Measurements from ENCODE around the gene DDRGK1. TPM values are rescaled to one million over a fixed set of nuclear protein-coding genes. Genes with fewer than 3 reads are reported as not detected.

Gene DDRGK1
- total and polyA plus RNA-seq, 2 donors from 2014 or later = 81.8 to 92.5 TPM

- no peak for FAIRE-seq
- Histone ChIP-seq H3K36me3 (ENCODE audit: control insufficient read depth in 2 of 3, insufficient read depth in 3 of 3, low read length in 3 of 3) (no peaks in the 10 kb centered on the region), H3K27ac (ENCODE audit: low read depth in 2 of 2, low read length in 2 of 2) (no peak overlapping the region), H3K27me3 (ENCODE audit: control insufficient read depth, insufficient read depth, low read length) (peaks cover 15% of the 10 kb centered on the region), H3K4me1 (ENCODE audit: control insufficient read depth in 2 of 3, insufficient read depth in 2 of 3, low read depth in 1 of 3, low read length in 3 of 3) (peaks cover 0 to 2% (median 0%) of the 10 kb centered on the region in 3 donors), H3K9ac (ENCODE audit: low read length in 3 of 3) (no peak overlapping the region), H3K9me3 (ENCODE audit: control insufficient read depth in 2 of 3, insufficient read depth in 1 of 3, low read length in 3 of 3) (no peaks in the 10 kb centered on the region), H3K4me3 (ENCODE audit: low read length in 3 of 3) (no peak overlapping the region)
- TF ChIP-seq, protein P1, sequence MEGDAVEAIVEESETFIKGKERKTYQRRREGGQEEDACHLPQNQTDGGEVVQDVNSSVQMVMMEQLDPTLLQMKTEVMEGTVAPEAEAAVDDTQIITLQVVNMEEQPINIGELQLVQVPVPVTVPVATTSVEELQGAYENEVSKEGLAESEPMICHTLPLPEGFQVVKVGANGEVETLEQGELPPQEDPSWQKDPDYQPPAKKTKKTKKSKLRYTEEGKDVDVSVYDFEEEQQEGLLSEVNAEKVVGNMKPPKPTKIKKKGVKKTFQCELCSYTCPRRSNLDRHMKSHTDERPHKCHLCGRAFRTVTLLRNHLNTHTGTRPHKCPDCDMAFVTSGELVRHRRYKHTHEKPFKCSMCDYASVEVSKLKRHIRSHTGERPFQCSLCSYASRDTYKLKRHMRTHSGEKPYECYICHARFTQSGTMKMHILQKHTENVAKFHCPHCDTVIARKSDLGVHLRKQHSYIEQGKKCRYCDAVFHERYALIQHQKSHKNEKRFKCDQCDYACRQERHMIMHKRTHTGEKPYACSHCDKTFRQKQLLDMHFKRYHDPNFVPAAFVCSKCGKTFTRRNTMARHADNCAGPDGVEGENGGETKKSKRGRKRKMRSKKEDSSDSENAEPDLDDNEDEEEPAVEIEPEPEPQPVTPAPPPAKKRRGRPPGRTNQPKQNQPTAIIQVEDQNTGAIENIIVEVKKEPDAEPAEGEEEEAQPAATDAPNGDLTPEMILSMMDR (IDR thresholded peaks at IDR 0.05; ENCODE audit: borderline replicate concordance, extremely low read depth, insufficient read depth) = no peak
- intact Hi-C loops (cut with DNase I) = no loop called here
- DNase-seq = no peak
Observed at GRCh38 chr20:3243718-3244358, 39.4 kb upstream of the DDRGK1 start.

DNA sequence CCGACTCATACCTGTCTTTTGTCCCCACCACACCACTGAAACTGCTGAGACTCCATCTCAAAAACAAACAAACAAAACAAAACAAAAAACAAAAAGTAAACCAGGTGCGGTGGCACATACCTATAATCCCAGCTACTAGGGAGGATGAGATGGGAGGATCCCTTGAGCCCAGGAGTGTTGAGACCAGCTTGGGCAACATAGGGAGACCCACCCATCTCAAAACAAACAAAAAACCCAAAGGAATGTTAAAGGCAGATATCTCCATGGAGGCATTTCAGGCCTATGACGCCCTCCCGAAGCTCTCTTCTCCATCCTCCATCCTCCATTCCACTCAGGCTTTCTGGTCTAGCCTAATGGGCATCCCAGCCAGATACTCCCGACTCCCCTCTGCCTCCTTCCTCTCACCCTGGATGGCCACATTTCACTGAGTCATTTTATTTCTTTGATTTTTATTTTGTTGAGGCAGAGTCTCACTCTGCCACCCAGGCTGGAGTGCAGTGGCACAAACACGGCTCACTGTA lies 37.8 kb upstream of the DDRGK1 start:
- TF ChIP-seq, protein P1 (IDR thresholded peaks at IDR 0.05; ENCODE audit: borderline replicate concordance, extremely low read depth, insufficient read depth) = no peak
- intact Hi-C loops (cut with DNase I) = no loop called here
- peaks cover 0 to 2% (median 0%) of the 10 kb centered on the region in 3 donors for H3K4me1 ChIP-seq (ENCODE audit: control insufficient read depth in 2 of 3, insufficient read depth in 2 of 3, low read depth in 1 of 3, low read length in 3 of 3)
- H3K9me3 ChIP-seq (ENCODE audit: control insufficient read depth in 2 of 3, insufficient read depth in 1 of 3, low read length in 3 of 3) = no peaks in the 10 kb centered on the region
- H3K27ac ChIP-seq (ENCODE audit: low read depth in 2 of 2, low read length in 2 of 2) = no peak overlapping the region
- H3K27me3 ChIP-seq (ENCODE audit: control insufficient read depth, insufficient read depth, low read length) = peaks cover 13% of the 10 kb centered on the region
- H3K36me3 ChIP-seq (ENCODE audit: control insufficient read depth in 2 of 3, insufficient read depth in 3 of 3, low read length in 3 of 3) = no peaks in the 10 kb centered on the region
- H3K4me3 ChIP-seq (ENCODE audit: low read length in 3 of 3) = no peak overlapping the region
- FAIRE-seq (no peak), DNase-seq (no peak)
- H3K9ac ChIP-seq (ENCODE audit: low read length in 3 of 3) = no peak overlapping the region

DNA sequence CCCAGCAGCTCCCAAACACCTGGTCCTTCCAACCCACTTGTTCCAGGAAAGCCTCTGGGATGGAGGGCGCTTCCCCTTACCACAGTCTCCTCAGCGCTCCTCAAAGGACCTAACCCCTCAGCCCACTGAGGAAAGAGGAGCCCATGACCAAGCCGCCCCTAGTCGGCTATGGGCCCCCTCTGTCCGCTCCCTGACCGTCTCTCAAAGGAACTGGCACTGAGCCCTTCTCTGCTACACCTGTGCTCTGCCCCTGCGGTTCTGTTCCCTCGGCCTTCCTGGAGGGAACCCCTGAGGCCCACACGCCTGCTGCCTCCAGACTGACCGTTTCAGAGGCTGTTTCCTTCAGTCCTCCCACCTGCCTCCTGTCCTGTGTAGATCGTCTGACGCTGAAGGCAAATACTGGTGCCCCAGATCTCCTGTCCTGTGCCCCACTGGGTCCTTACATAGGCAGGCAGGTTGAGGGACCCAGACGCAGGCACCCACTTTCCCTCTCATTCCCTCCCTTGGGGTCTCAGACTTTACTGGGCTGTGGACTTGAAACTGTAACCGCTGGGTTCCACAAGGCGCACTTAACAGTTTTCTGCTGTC lies 36.4 kb upstream of the DDRGK1 start:
- Histone ChIP-seq H3K9ac (ENCODE audit: low read length in 3 of 3) (no peak overlapping the region), H3K27me3 (ENCODE audit: control insufficient read depth, insufficient read depth, low read length) (peaks cover 16% of the 10 kb centered on the region), H3K9me3 (ENCODE audit: control insufficient read depth in 2 of 3, insufficient read depth in 1 of 3, low read length in 3 of 3) (no peaks in the 10 kb centered on the region), H3K4me3 (ENCODE audit: low read length in 3 of 3) (no peak overlapping the region), H3K4me1 (ENCODE audit: control insufficient read depth in 2 of 3, insufficient read depth in 2 of 3, low read depth in 1 of 3, low read length in 3 of 3) (peaks cover 0 to 2% (median 0%) of the 10 kb centered on the region in 3 donors), H3K36me3 (ENCODE audit: control insufficient read depth in 2 of 3, insufficient read depth in 3 of 3, low read length in 3 of 3) (no peaks in the 10 kb centered on the region), H3K27ac (ENCODE audit: low read depth in 2 of 2, low read length in 2 of 2) (no peak overlapping the region)
- TF ChIP-seq, protein P1 (IDR thresholded peaks at IDR 0.05; ENCODE audit: borderline replicate concordance, extremely low read depth, insufficient read depth) = no peak
- DNase-seq = no peak
- FAIRE-seq = no peak
- intact Hi-C loops (cut with DNase I) = no loop called here

All from kidney (tissue), 14 donors.